ENCODE measurements around the gene SPEG.

GRCh38 chr2:219502618-219503017 lies 68.0 kb downstream of the SPEG start:
- TF ChIP-seq CTCF (IDR thresholded peaks at IDR 0.05; ENCODE audit: insufficient read depth, low read depth, low read length) (no peak), EZH2 (IDR thresholded peaks at IDR 0.05; ENCODE audit: insufficient read depth, low read length) (no peak)
